A549 (cell line): ENCODE data around the gene ARHGAP26.

Experiments used
- TF ChIP-seq, protein P1 (sequence below): fragments of >200 bp; sonication (Bioruptor Twin); formaldehyde crosslinking; IDR thresholded peaks from 3 replicates; pipeline ENCODE4 v1.5.1; 2016
- TF ChIP-seq, protein P2 (sequence below): fragments of 150-350 bp; IDR thresholded peaks from 2 replicates; pipeline ENCODE4 v1.6.1; 2014; ENCODE audit warnings: low read depth, mild to moderate bottlenecking, low read length

DNA sequence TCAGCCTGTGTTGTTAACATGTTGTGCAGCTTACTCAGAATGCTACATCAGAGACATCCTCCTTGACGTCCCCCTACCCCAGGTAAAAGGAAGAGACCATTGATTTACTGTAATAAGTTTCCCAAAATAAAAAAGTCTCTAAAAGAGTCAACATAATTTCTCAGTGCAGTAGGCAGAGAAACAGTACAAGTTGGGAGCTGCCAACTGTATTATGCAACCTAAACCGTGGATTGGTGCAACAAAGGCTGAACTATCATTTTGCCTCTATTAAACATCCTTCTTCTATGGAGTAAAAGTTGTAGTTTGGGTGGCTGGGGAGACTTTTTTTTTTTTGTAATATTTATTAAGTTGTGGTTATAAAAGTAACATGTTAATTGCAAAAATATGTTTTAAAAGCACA lies 425.3 kb downstream of the ARHGAP26 start:
- TF ChIP-seq, protein P1, sequence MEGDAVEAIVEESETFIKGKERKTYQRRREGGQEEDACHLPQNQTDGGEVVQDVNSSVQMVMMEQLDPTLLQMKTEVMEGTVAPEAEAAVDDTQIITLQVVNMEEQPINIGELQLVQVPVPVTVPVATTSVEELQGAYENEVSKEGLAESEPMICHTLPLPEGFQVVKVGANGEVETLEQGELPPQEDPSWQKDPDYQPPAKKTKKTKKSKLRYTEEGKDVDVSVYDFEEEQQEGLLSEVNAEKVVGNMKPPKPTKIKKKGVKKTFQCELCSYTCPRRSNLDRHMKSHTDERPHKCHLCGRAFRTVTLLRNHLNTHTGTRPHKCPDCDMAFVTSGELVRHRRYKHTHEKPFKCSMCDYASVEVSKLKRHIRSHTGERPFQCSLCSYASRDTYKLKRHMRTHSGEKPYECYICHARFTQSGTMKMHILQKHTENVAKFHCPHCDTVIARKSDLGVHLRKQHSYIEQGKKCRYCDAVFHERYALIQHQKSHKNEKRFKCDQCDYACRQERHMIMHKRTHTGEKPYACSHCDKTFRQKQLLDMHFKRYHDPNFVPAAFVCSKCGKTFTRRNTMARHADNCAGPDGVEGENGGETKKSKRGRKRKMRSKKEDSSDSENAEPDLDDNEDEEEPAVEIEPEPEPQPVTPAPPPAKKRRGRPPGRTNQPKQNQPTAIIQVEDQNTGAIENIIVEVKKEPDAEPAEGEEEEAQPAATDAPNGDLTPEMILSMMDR, result no peak
- TF ChIP-seq, protein P2, sequence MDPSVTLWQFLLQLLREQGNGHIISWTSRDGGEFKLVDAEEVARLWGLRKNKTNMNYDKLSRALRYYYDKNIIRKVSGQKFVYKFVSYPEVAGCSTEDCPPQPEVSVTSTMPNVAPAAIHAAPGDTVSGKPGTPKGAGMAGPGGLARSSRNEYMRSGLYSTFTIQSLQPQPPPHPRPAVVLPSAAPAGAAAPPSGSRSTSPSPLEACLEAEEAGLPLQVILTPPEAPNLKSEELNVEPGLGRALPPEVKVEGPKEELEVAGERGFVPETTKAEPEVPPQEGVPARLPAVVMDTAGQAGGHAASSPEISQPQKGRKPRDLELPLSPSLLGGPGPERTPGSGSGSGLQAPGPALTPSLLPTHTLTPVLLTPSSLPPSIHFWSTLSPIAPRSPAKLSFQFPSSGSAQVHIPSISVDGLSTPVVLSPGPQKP, result no peak
